ENCODE data around the gene ELAVL4. TPM values are rescaled to one million over a fixed set of nuclear protein-coding genes. Genes with fewer than 3 reads are reported as not detected.

ELAVL4 gene
- total and polyA plus RNA-seq, 9 of the 15 experiments (the other 6 are each of a cell fraction or from before 2014, with no cell fraction given), result not detected

DNA sequence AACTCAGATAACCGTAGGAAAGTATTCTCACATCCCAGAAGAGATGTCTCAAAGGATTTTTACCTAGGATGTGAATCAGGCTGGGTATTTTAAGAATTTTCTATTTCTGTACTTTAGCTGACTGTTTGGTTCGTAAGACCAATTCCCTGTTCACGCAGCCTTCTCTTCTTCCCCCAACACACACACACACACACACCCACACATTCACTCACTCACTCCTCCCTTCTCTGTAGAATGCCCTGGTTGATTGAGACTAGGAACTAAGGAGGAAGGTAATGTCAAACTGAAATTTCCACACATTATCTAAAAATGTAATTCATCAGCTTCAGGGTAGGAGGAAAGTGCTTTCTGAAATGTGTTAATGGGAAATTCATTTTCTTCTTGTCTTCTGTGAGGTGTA lies 43.5 kb downstream of the ELAVL4 start:
- H3K4me3 ChIP-seq, result no peak overlapping the region
- no TSS peak for BruUV-seq (replicated peaks)
- in situ Hi-C loops (cut with MboI), result no loop called here
- no peak overlapping the region for H3K9ac ChIP-seq (ENCODE audit: insufficient read depth in 1 of 2, low read depth in 2 of 2, low read length in 2 of 2)
- H3K9me1 ChIP-seq (ENCODE audit: control insufficient read depth, insufficient read depth, low read length), result no peaks in the 10 kb centered on the region
- ATAC-seq, result no peak
- H3K27ac ChIP-seq (ENCODE audit: extremely low read depth, low read depth, low read length), result no peak overlapping the region
- no peaks in the 10 kb centered on the region for H3K4me1 ChIP-seq (replicated peaks in 1 of 2; ENCODE audit: control insufficient read depth in 2 of 2, insufficient read depth in 2 of 2, low read length in 2 of 2)
- no peaks in the 10 kb centered on the region for H3K27me3 ChIP-seq (ENCODE audit: control insufficient read depth in 2 of 2, insufficient read depth in 2 of 2, low read length in 2 of 2)
- POLR2A ChIA-PET, result no interaction called here
- FAIRE-seq, result no peak
- intact Hi-C loops (cut with micrococcal nuclease), result no loop called here
- no peak overlapping the region for H3K4me2 ChIP-seq (ENCODE audit: insufficient read depth, low read length)
- 0% methylated on average over 3 of the region's 3 CpGs for WGBS (ENCODE audit: insufficient coverage, low coverage, missing lambda C conversion rate)
- CTCF ChIA-PET (ENCODE audit: low intra/inter-chr PET ratio), result no interaction called here
- no peak overlapping the region for H2AFZ ChIP-seq (ENCODE audit: low read depth, low read length)
- H3K79me2 ChIP-seq (ENCODE audit: control insufficient read depth, insufficient read depth, low read length), result no peaks in the 10 kb centered on the region
- no peaks in the 10 kb centered on the region for H3K36me3 ChIP-seq (ENCODE audit: control insufficient read depth, insufficient read depth, low read length)
- no peak for DNase-seq (ENCODE audit: extremely low read depth in 1 of 4, low spot score in 3 of 4)
- no peaks in the 10 kb centered on the region for H3K9me3 ChIP-seq (replicated peaks; ENCODE audit: control insufficient read depth, insufficient read depth, low read depth, low read length)
- no peaks in the 10 kb centered on the region for H4K20me1 ChIP-seq (replicated peaks; ENCODE audit: control insufficient read depth, insufficient read depth, low read length)
- TF ChIP-seq ZFP36 (IDR thresholded peaks at IDR 0.05; ENCODE audit: low read depth, low read length, partially characterized antibody) (no peak), ZNF274 (IDR thresholded peaks at IDR 0.05; ENCODE audit: borderline replicate concordance, low read depth, low read length) (no peak), ZNF696 (CRISPR knock-in tag; conservative IDR thresholded peaks at IDR 0.05) (no peak), TEAD1 (CRISPR knock-in tag; IDR thresholded peaks at IDR 0.05) (no peak), NCOA4 (IDR thresholded peaks at IDR 0.05; ENCODE audit: partially characterized antibody) (no peak), SNRNP70 (optimal IDR thresholded peaks at IDR 0.05; ENCODE audit: low read depth, low read length) (no peak), POLR2A (conservative IDR thresholded peaks at IDR 0.05) (no peak), KDM5B (IDR thresholded peaks at IDR 0.05; ENCODE audit: insufficient replicate concordance, low read depth, low read length) (no peak), CSDE1 (IDR thresholded peaks at IDR 0.05) (no peak), KDM4B (IDR thresholded peaks at IDR 0.05; ENCODE audit: borderline replicate concordance in 2 of 2, low read depth in 1 of 2) (no peak), NCOA6 (IDR thresholded peaks at IDR 0.05) (no peak), SMAD4 (CRISPR knock-in tag; conservative IDR thresholded peaks at IDR 0.05) (no peak), ARNT (IDR thresholded peaks at IDR 0.05) (no peak), ZNF23 (CRISPR knock-in tag; IDR thresholded peaks at IDR 0.05) (no peak), ZBTB8A (IDR thresholded peaks at IDR 0.05; ENCODE audit: partially characterized antibody) (no peak)
- TF ChIP-seq, protein P1, sequence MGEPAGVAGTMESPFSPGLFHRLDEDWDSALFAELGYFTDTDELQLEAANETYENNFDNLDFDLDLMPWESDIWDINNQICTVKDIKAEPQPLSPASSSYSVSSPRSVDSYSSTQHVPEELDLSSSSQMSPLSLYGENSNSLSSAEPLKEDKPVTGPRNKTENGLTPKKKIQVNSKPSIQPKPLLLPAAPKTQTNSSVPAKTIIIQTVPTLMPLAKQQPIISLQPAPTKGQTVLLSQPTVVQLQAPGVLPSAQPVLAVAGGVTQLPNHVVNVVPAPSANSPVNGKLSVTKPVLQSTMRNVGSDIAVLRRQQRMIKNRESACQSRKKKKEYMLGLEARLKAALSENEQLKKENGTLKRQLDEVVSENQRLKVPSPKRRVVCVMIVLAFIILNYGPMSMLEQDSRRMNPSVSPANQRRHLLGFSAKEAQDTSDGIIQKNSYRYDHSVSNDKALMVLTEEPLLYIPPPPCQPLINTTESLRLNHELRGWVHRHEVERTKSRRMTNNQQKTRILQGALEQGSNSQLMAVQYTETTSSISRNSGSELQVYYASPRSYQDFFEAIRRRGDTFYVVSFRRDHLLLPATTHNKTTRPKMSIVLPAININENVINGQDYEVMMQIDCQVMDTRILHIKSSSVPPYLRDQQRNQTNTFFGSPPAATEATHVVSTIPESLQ (CRISPR knock-in tag; IDR thresholded peaks at IDR 0.05), result no peak
- TF ChIP-seq, protein P2, sequence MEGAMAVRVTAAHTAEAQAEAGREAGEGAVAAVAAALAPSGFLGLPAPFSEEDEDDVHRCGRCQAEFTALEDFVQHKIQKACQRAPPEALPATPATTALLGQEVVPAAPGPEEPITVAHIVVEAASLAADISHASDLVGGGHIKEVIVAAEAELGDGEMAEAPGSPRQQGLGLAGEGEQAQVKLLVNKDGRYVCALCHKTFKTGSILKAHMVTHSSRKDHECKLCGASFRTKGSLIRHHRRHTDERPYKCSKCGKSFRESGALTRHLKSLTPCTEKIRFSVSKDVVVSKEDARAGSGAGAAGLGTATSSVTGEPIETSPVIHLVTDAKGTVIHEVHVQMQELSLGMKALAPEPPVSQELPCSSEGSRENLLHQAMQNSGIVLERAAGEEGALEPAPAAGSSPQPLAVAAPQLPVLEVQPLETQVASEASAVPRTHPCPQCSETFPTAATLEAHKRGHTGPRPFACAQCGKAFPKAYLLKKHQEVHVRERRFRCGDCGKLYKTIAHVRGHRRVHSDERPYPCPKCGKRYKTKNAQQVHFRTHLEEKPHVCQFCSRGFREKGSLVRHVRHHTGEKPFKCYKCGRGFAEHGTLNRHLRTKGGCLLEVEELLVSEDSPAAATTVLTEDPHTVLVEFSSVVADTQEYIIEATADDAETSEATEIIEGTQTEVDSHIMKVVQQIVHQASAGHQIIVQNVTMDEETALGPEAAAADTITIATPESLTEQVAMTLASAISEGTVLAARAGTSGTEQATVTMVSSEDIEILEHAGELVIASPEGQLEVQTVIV (CRISPR knock-in tag; IDR thresholded peaks at IDR 0.05; ENCODE audit: borderline replicate concordance), result no peak
- TF ChIP-seq, protein P3, sequence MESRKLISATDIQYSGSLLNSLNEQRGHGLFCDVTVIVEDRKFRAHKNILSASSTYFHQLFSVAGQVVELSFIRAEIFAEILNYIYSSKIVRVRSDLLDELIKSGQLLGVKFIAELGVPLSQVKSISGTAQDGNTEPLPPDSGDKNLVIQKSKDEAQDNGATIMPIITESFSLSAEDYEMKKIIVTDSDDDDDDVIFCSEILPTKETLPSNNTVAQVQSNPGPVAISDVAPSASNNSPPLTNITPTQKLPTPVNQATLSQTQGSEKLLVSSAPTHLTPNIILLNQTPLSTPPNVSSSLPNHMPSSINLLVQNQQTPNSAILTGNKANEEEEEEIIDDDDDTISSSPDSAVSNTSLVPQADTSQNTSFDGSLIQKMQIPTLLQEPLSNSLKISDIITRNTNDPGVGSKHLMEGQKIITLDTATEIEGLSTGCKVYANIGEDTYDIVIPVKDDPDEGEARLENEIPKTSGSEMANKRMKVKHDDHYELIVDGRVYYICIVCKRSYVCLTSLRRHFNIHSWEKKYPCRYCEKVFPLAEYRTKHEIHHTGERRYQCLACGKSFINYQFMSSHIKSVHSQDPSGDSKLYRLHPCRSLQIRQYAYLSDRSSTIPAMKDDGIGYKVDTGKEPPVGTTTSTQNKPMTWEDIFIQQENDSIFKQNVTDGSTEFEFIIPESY (CRISPR knock-in tag; IDR thresholded peaks at IDR 0.05), result no peak
